Measurements from ENCODE around the gene MGST3.

DNA sequence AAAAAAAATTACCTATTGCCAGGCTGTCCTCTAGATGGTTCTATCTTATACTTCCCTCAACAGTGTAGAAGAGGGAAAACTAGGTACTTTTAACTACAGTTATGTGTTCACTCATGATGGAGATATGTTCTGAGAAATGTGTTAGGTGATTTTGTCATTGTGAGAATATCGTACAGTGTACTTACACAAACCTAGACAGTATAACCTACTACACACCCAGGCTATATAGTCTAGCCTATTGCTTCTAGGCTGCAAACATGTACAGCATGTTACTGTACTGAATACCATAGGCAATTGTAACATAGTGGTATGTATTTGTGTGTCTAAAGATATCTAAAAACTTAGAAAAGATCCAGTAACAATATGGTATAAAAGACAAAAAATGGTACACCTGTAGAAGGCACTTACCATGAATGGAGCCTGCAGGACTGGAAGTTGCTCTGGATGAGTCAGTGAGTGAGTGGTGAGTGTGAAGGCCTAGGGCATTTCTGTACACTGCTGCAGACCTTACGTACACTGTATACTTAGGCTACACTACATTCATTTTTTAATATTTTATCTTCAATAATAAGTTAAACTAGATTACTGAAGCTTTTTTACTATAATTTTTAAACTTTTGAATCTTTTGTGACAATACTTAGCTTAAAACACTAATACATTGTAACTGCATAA is 13.2 kb downstream of the MGST3 start:
- TF ChIP-seq, protein P1, sequence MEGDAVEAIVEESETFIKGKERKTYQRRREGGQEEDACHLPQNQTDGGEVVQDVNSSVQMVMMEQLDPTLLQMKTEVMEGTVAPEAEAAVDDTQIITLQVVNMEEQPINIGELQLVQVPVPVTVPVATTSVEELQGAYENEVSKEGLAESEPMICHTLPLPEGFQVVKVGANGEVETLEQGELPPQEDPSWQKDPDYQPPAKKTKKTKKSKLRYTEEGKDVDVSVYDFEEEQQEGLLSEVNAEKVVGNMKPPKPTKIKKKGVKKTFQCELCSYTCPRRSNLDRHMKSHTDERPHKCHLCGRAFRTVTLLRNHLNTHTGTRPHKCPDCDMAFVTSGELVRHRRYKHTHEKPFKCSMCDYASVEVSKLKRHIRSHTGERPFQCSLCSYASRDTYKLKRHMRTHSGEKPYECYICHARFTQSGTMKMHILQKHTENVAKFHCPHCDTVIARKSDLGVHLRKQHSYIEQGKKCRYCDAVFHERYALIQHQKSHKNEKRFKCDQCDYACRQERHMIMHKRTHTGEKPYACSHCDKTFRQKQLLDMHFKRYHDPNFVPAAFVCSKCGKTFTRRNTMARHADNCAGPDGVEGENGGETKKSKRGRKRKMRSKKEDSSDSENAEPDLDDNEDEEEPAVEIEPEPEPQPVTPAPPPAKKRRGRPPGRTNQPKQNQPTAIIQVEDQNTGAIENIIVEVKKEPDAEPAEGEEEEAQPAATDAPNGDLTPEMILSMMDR (IDR thresholded peaks at IDR 0.05), result no peak
- TF ChIP-seq POLR2AphosphoS5 (IDR thresholded peaks at IDR 0.05; ENCODE audit: low read depth, low read length), result no peak
- no peak for TF ChIP-seq TCF7L2 (IDR thresholded peaks at IDR 0.05; ENCODE audit: low read depth, low read length)

Measured in Panc1 (cell line).